ENCODE measurements around the gene BCDIN3D.
"Not testable (repeated sequence)": the region's sequence is repeated elsewhere in the genome, so short reads cannot be mapped to it uniquely, and the experiment has no call there.

DNA sequence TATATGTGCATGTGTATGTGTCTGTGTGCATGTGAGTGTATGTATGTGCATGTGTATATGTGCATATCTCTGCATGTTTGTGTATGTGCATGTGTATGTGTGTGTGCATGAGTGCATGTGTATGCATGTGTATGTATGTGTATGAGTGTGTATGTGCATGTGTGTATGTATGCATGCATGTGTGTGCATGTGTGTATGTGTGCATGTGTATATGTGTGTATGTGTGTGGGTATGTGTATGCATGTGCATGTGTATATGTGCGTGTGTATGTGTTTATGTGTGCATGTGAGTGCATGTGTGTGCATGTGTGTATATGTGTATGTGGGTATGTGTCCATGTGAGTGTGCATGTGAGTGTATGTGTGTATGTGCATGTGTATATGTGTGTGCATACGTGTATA, 36.2 kb upstream of the BCDIN3D start:
- TF ChIP-seq, protein P1, sequence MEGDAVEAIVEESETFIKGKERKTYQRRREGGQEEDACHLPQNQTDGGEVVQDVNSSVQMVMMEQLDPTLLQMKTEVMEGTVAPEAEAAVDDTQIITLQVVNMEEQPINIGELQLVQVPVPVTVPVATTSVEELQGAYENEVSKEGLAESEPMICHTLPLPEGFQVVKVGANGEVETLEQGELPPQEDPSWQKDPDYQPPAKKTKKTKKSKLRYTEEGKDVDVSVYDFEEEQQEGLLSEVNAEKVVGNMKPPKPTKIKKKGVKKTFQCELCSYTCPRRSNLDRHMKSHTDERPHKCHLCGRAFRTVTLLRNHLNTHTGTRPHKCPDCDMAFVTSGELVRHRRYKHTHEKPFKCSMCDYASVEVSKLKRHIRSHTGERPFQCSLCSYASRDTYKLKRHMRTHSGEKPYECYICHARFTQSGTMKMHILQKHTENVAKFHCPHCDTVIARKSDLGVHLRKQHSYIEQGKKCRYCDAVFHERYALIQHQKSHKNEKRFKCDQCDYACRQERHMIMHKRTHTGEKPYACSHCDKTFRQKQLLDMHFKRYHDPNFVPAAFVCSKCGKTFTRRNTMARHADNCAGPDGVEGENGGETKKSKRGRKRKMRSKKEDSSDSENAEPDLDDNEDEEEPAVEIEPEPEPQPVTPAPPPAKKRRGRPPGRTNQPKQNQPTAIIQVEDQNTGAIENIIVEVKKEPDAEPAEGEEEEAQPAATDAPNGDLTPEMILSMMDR (IDR thresholded peaks at IDR 0.05) = not testable (repeated sequence)
- TF ChIP-seq POLR2A, POLR2AphosphoS5 (IDR thresholded peaks at IDR 0.05): not testable (repeated sequence)
